Measurements from ENCODE around the gene RHOH. TPM values are rescaled to one million over a fixed set of nuclear protein-coding genes. Genes with fewer than 3 reads are reported as not detected.

Gene RHOH
- total RNA-seq, 1 experiment from 2014 or later = not detected

GRCh38 chr4:40247350-40247749 is 50.5 kb downstream of the RHOH start:
- 0 out of 2 replicates have a peak, but pooled peaks cover 10% of the 10 kb centered on the region for H3K4me1 ChIP-seq (replicated peaks; ENCODE audit: insufficient read depth)
- no peaks in the 10 kb centered on the region for H3K27me3 ChIP-seq (ENCODE audit: insufficient read depth, low read depth)
- no peak overlapping the region for H3K27ac ChIP-seq
- ChIA-PET POLR2A (ENCODE audit: unreplicated experiment) (no interaction called here), CTCF (no interaction called here)
- H3K9me3 ChIP-seq (ENCODE audit: insufficient read depth, low read depth) = no peaks in the 10 kb centered on the region
- H3K4me3 ChIP-seq = no peak overlapping the region
- no peak overlapping the region for H2AFZ ChIP-seq
- no peak for TF ChIP-seq CTCF (conservative IDR thresholded peaks at IDR 0.05)
- no peak for TF ChIP-seq EZH2 (IDR thresholded peaks at IDR 0.05; ENCODE audit: low read depth)
- no TSS peak for BruUV-seq (replicated peaks)
- no peak overlapping the region for H3K4me2 ChIP-seq
- intact Hi-C loops (cut with micrococcal nuclease; ENCODE audit: unreplicated experiment) = no loop called here
- H3K36me3 ChIP-seq (ENCODE audit: low read depth) = no peaks in the 10 kb centered on the region
- H3K9me2 ChIP-seq (ENCODE audit: insufficient read depth) = no peaks in the 10 kb centered on the region
- DNase-seq = no peak
- no peaks in the 10 kb centered on the region for H3K79me2 ChIP-seq (ENCODE audit: low read depth)
- peaks cover 4% of the 10 kb centered on the region; the same call in 1 of the 2 replicates for H3F3A ChIP-seq (ENCODE audit: insufficient read depth, low read depth)
- H4K20me1 ChIP-seq (ENCODE audit: insufficient read depth) = no peaks in the 10 kb centered on the region

GRCh38 chr4:40251366-40251765 is 54.5 kb downstream of the RHOH start:
- H3F3A ChIP-seq (ENCODE audit: insufficient read depth, low read depth) = peaks cover 27% of the 10 kb centered on the region
- no peaks in the 10 kb centered on the region for H3K27me3 ChIP-seq (ENCODE audit: insufficient read depth, low read depth)
- DNase-seq = peak in 1 of 2 experiments; percentile 73
- POLR2A ChIA-PET (ENCODE audit: unreplicated experiment) = interaction anchor here (0.6 kb wide), 1 partner anchor 68 kb away, joined by 4 read pairs; no protein-coding TSS in a partner anchor
- H3K4me3 ChIP-seq = no peak overlapping the region
- H3K36me3 ChIP-seq (ENCODE audit: low read depth) = no peaks in the 10 kb centered on the region
- H3K79me2 ChIP-seq (ENCODE audit: low read depth) = no peaks in the 10 kb centered on the region
- no peaks in the 10 kb centered on the region for H3K9me3 ChIP-seq (ENCODE audit: insufficient read depth, low read depth)
- intact Hi-C loops (cut with micrococcal nuclease; ENCODE audit: unreplicated experiment) = no loop called here
- no peak overlapping the region for H3K27ac ChIP-seq
- peaks cover 39% of the 10 kb centered on the region for H3K4me1 ChIP-seq (replicated peaks; ENCODE audit: insufficient read depth)
- CTCF ChIA-PET = no interaction called here
- no peaks in the 10 kb centered on the region for H4K20me1 ChIP-seq (ENCODE audit: insufficient read depth)
- no peak overlapping the region for H3K4me2 ChIP-seq
- BruUV-seq (replicated peaks) = no TSS peak
- TF ChIP-seq CTCF (conservative IDR thresholded peaks at IDR 0.05) = no peak
- no peak for TF ChIP-seq EZH2 (IDR thresholded peaks at IDR 0.05; ENCODE audit: low read depth)
- no peaks in the 10 kb centered on the region for H3K9me2 ChIP-seq (ENCODE audit: insufficient read depth)
- H2AFZ ChIP-seq = no peak overlapping the region

GRCh38 chr4:40253906-40254305 is 57.1 kb downstream of the RHOH start:
- Histone ChIP-seq H3K79me2 (ENCODE audit: low read depth) (no peaks in the 10 kb centered on the region), H3K27me3 (ENCODE audit: insufficient read depth, low read depth) (no peaks in the 10 kb centered on the region), H3K4me2 (no peak overlapping the region), H3K27ac (no peak overlapping the region), H3K9me3 (ENCODE audit: insufficient read depth, low read depth) (no peaks in the 10 kb centered on the region), H3K4me1 (replicated peaks; ENCODE audit: insufficient read depth) (peaks cover 50% of the 10 kb centered on the region), H3K36me3 (ENCODE audit: low read depth) (no peaks in the 10 kb centered on the region), H3F3A (ENCODE audit: insufficient read depth, low read depth) (peaks cover 39% of the 10 kb centered on the region), H2AFZ (no peak overlapping the region), H3K4me3 (no peak overlapping the region), H3K9me2 (ENCODE audit: insufficient read depth) (no peaks in the 10 kb centered on the region), H4K20me1 (ENCODE audit: insufficient read depth) (no peaks in the 10 kb centered on the region)
- DNase-seq = no peak
- ChIA-PET POLR2A (ENCODE audit: unreplicated experiment) (no interaction called here), CTCF (no interaction called here)
- BruUV-seq (replicated peaks) = no TSS peak
- TF ChIP-seq CTCF (conservative IDR thresholded peaks at IDR 0.05) (no peak), EZH2 (IDR thresholded peaks at IDR 0.05; ENCODE audit: low read depth) (no peak)
- intact Hi-C loops (cut with micrococcal nuclease; ENCODE audit: unreplicated experiment) = no loop called here

Measured in PC-9 (cell line).